ENCODE results near the gene TMTC3. TPM values are rescaled to one million over a fixed set of nuclear protein-coding genes. Genes with fewer than 3 reads are reported as not detected.
"Not testable (repeated sequence)": the region's sequence is repeated elsewhere in the genome, so short reads cannot be mapped to it uniquely, and the experiment has no call there.

TMTC3 gene
- total RNA-seq, 2 donors from 2014 or later = 7.9 to 8.6 TPM

DNA sequence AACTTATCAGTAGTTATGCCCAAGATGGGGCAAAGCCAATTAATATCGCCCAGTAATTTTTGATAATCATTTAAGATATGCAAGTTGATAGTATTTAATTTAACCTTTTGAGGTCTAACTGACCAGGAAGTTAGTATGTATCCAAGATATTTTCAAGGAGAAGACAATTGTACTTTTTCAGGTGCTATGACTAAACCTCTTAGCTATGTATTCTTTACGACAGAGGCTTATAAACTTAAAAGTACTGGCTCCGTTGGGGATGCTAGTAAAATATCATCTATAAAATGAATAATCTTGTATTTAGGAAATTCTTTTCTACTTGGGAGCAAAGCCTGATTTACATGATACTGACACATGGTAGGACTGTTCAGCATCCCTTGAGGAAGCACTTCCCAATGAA, 40.3 kb downstream of the TMTC3 start:
- no peak overlapping the region for H3K27ac Mint-ChIP-seq
- no peaks in the 10 kb centered on the region for H3K4me1 Mint-ChIP-seq (ENCODE audit: low read depth in 2 of 2)
- no peak for DNase-seq (ENCODE audit: low spot score)
- no peak overlapping the region for H3K4me3 Mint-ChIP-seq
- H3K27me3 Mint-ChIP-seq = no peaks in the 10 kb centered on the region
- no peak for ATAC-seq
- peaks cover 16% of the 10 kb centered on the region for H3K36me3 Mint-ChIP-seq
- no peaks in the 10 kb centered on the region for H3K9me3 Mint-ChIP-seq

DNA sequence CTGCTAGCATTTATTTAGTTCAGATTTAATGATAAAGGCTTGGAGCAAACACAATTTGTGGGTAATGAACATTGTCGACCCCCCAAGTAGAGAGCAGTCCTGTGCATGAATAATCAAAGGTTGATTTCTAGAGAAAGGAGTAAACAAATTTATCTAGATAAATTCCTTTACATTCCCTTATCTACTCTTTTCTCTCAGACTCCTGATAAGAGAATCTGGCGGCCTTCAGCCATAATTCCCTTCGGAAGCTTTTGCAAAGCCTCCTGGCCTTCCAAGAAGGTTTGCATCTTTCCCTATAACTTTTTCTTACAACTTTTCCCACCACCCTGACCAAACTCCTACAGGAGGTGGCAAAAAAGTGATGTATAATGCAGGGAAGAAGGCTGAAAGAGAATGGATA, 42.1 kb downstream of the TMTC3 start:
- no peaks in the 10 kb centered on the region for H3K27me3 Mint-ChIP-seq
- H3K27ac Mint-ChIP-seq = no peak overlapping the region

DNA sequence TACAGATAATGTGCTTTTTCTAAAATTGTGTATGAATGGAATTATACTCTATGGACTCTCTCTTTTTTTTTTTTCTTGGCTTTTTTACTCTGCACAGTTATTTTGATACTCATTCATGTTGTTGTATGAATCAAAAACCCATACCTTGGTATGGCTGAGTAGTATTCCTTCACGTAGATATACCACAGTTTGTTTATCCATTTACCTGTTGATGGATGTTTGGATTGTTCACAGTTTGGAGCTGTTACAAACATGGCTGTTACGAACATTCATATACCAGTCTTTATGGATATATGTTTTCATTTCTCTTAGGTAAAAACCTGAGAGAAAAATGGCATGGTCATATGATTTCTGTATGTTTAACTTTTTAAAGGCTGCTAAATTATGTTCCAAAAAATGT, 43.2 kb downstream of the TMTC3 start:
- ATAC-seq (no peak), DNase-seq (ENCODE audit: low spot score) (no peak)
- H3K27ac Mint-ChIP-seq = no peak overlapping the region
- H3K4me3 Mint-ChIP-seq = no peak overlapping the region
- H3K27me3 Mint-ChIP-seq = no peaks in the 10 kb centered on the region
- H3K4me1 Mint-ChIP-seq (ENCODE audit: low read depth in 2 of 2) = no peaks in the 10 kb centered on the region
- H3K36me3 Mint-ChIP-seq = peaks cover 10% of the 10 kb centered on the region
- H3K9me3 Mint-ChIP-seq = no peaks in the 10 kb centered on the region

More for the DNA sequence above, 42.1 kb downstream of the TMTC3 start:
- no peaks in the 10 kb centered on the region for H3K4me1 Mint-ChIP-seq (ENCODE audit: low read depth in 2 of 2)
- H3K4me3 Mint-ChIP-seq = no peak overlapping the region
- H3K36me3 Mint-ChIP-seq = peaks cover 16% of the 10 kb centered on the region
- DNase-seq (ENCODE audit: low spot score) (no peak), ATAC-seq (no peak)
- no peaks in the 10 kb centered on the region for H3K9me3 Mint-ChIP-seq

DNA sequence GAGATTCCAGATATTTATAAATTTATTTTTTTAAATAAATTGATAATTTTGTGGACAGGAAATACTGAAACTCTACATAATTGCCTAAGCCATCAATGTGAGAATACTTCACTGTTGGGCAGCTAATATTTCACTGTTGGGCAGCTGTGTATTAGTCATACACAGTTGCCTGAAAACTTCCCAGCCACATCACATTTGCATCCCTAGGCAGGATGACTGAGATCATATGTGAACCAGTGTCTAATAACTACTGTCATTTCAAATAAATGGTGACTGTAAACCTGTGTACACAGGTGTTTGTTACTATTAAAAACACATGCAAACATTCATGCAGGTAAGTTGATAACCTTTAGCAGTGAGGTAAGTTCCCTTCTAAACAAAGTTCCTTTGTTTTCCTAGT, 43.9 kb downstream of the TMTC3 start:
- Mint-ChIP-seq H3K9me3 (no peaks in the 10 kb centered on the region), H3K27me3 (no peaks in the 10 kb centered on the region), H3K4me1 (ENCODE audit: low read depth in 2 of 2) (no peaks in the 10 kb centered on the region), H3K4me3 (no peak overlapping the region), H3K36me3 (peaks cover 7% of the 10 kb centered on the region), H3K27ac (no peak overlapping the region)
- ATAC-seq (no peak), DNase-seq (ENCODE audit: low spot score) (no peak)

DNA sequence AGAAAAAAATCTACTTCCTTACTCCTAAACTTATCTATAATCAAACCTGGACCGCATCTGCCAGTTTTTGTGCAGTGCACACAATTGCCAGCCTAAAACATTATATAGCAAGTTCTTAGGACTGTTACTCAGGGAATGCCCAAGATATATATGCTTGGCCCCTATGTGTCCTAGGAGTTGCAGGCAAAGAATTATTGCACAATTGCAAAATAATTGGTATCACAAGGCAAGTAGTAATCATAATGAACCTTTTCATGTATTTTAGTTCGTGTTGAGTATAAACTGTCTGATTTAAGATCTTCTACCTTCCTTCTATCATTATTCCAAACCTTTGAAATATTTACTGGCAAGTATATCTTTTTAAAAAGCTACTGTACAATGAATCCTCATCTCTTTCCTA, 45.5 kb downstream of the TMTC3 start:
- no peak for ATAC-seq
- no peaks in the 10 kb centered on the region for H3K36me3 Mint-ChIP-seq
- no peak overlapping the region for H3K4me3 Mint-ChIP-seq
- H3K4me1 Mint-ChIP-seq (ENCODE audit: low read depth in 2 of 2) = no peaks in the 10 kb centered on the region
- no peaks in the 10 kb centered on the region for H3K27me3 Mint-ChIP-seq
- no peaks in the 10 kb centered on the region for H3K9me3 Mint-ChIP-seq
- H3K27ac Mint-ChIP-seq = no peak overlapping the region
- no peak for DNase-seq (ENCODE audit: low spot score)

DNA sequence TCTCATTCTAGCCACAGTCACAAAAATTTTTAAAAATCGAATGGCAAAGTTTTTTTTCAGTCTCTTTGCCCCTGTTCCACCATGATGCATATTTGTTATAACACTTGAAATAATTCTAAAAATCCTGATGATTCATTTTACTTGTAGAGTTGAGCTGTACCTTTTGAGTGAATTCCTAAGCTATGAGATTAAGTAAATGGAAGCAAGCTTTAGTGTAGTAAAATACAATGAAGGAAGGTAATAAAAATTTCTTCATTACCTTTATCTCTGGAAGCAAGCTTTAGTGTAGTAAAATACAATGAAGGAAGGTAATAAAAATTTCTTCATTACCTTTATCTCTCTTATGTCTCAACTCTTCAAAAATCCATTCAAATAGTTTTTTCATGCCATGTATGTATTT, 46.1 kb downstream of the TMTC3 start:
- Mint-ChIP-seq H3K27me3 (no peaks in the 10 kb centered on the region), H3K9me3 (no peaks in the 10 kb centered on the region), H3K27ac (no peak overlapping the region), H3K4me1 (ENCODE audit: low read depth in 2 of 2) (no peaks in the 10 kb centered on the region), H3K4me3 (no peak overlapping the region), H3K36me3 (no peaks in the 10 kb centered on the region)
- ATAC-seq (no peak), DNase-seq (ENCODE audit: low spot score) (no peak)

DNA sequence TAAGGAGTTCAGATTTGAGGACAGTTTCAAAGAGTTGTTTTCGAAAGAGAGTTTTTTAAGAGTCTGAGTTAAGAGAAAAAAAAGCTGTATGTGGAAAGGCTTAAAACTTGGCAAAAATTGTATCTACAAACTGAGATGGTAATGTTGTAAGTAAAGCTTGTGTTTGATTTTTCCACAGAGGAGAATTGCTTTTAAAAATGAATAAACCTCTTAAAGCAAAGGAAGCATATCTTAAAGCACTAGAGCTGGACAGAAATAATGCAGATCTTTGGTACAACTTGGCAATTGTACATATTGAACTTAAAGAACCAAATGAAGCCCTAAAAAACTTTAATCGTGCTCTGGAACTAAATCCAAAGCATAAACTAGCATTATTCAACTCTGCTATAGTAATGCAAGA, 50.3 kb downstream of the TMTC3 start:
- Mint-ChIP-seq H3K27ac (no peak overlapping the region), H3K9me3 (no peaks in the 10 kb centered on the region), H3K4me1 (ENCODE audit: low read depth in 2 of 2) (no peaks in the 10 kb centered on the region), H3K27me3 (no peaks in the 10 kb centered on the region), H3K4me3 (no peak overlapping the region), H3K36me3 (peaks cover 10% of the 10 kb centered on the region)
- no peak for DNase-seq (ENCODE audit: low spot score)
- ATAC-seq = no peak

DNA sequence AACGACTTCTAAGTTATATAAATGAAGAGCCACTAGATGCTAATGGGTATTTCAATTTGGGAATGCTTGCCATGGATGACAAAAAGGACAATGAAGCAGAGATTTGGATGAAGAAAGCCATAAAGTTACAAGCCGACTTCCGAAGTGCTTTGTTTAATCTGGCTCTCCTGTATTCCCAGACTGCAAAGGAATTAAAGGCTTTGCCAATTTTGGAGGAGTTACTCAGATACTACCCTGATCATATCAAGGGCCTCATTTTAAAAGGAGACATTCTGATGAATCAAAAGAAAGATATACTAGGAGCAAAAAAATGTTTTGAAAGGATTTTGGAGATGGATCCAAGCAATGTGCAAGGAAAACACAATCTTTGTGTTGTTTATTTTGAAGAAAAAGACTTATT, 52.8 kb downstream of the TMTC3 start:
- Mint-ChIP-seq H3K36me3 (peaks cover 10% of the 10 kb centered on the region), H3K9me3 (no peaks in the 10 kb centered on the region), H3K4me3 (no peak overlapping the region), H3K27me3 (no peaks in the 10 kb centered on the region), H3K4me1 (ENCODE audit: low read depth in 2 of 2) (no peaks in the 10 kb centered on the region), H3K27ac (no peak overlapping the region)
- DNase-seq (ENCODE audit: low spot score) = no peak
- no peak for ATAC-seq

DNA sequence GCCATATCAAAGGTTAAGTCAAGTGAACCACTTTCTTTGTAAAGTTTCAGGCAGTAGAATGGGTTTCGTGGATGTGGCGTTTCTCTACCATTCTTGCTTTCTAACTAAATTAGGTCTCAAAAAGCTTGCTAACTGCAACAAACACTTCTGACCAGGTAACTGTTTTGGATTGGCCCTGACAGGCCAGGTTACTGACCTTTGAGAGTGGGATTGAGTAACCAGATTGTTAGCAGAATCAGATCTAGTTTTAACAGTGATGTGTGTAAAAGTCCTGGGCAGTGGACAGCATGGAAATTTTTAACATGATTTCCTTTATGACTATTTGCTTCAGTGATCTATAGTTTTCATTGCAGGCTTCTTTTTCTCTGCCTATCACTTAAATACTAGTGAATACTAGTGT, 57.9 kb downstream of the TMTC3 start:
- DNase-seq (ENCODE audit: low spot score) = no peak
- no peak for ATAC-seq
- no peak overlapping the region for H3K4me3 Mint-ChIP-seq
- H3K27me3 Mint-ChIP-seq = no peaks in the 10 kb centered on the region
- H3K4me1 Mint-ChIP-seq (ENCODE audit: low read depth in 2 of 2) = no peaks in the 10 kb centered on the region
- no peaks in the 10 kb centered on the region for H3K9me3 Mint-ChIP-seq
- peaks cover 5% of the 10 kb centered on the region for H3K36me3 Mint-ChIP-seq
- no peak overlapping the region for H3K27ac Mint-ChIP-seq

DNA sequence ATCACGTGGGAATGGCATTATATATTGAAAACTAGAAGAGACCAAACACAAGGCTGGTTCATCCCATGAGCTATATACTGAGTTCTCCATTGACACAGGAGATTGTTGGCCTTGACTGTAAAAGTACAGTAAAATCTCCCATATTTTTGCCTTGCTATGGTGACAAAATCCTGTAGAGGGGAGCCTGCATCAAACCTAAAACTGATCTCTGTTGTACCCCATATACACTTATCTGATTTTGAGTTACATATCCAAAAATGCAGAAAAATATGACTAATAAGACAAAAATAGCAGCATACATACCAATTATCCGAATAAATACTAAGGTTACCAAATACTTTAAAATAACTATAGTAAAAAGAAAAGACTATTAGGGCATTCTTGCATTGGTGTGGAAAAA, 60.4 kb downstream of the TMTC3 start:
- no peaks in the 10 kb centered on the region for H3K9me3 Mint-ChIP-seq
- DNase-seq (ENCODE audit: low spot score) (no peak), ATAC-seq (no peak)
- no peaks in the 10 kb centered on the region for H3K36me3 Mint-ChIP-seq
- no peak overlapping the region for H3K4me3 Mint-ChIP-seq
- H3K4me1 Mint-ChIP-seq (ENCODE audit: low read depth in 2 of 2) = no peaks in the 10 kb centered on the region
- no peak overlapping the region for H3K27ac Mint-ChIP-seq
- H3K27me3 Mint-ChIP-seq = no peaks in the 10 kb centered on the region

DNA sequence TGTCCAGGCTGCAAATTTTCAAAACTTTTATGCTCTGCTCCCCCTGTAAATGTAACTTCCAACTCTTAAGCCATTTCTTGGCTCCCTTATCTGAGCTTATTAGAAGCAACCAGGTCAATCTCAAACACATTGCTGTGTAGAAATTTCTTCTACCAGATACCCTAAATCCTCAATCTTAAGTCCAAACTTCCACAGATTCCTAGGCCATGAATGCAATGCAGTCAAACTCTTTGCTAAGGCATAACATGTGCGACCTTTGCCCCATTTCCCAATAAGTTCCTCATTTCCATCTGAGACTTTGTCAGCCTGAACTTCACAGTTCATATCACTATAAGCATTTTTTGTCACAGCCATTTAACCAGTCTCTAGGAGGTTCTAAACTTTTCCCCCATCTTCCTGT, 64.5 kb downstream of the TMTC3 start:
- no peaks in the 10 kb centered on the region for H3K4me1 Mint-ChIP-seq (ENCODE audit: low read depth in 2 of 2)
- no peaks in the 10 kb centered on the region for H3K36me3 Mint-ChIP-seq
- no peaks in the 10 kb centered on the region for H3K27me3 Mint-ChIP-seq
- H3K27ac Mint-ChIP-seq = no peak overlapping the region
- no peak for DNase-seq (ENCODE audit: low spot score)
- peaks cover 4% of the 10 kb centered on the region for H3K9me3 Mint-ChIP-seq
- no peak overlapping the region for H3K4me3 Mint-ChIP-seq
- no peak for ATAC-seq

DNA sequence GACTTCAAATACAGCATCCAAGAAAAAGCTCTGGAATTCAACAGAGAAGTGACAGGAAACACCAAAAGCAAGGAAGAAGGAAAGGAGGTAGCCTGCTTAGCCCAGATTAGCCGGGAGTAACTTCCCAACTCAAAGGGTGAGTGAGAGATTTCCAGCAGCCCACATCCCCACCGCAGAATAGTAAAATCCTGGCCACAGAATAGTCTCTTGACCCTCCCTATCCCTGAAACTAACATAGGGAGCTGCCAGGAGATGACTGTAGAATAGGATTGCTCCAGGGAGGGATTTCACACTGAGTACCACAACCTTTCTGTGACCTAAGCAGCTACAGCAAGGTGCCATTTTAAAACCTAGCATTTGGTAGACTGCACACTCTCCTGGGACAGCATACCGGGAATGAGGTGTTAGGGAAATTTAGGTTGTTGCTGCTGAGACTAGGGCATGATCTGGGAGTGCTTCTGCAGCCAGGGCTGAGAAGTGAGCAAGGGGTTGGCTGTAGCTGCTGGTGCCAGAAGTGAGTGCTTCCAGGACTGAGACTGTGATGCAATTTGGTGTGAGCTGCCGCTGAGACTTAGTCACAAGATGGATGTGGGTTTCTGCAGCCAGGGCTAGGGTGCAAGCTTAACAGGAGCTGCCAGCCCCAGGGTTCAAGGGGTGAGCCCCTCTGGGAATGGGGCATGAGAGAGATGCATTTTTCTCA, 66.0 kb downstream of the TMTC3 start:
- H3K9me3 Mint-ChIP-seq = peaks cover 4% of the 10 kb centered on the region
- peaks cover 0 to 1% of the 10 kb centered on the region in 2 donors for H3K27me3 Mint-ChIP-seq
- no peaks in the 10 kb centered on the region for H3K4me1 Mint-ChIP-seq (ENCODE audit: low read depth in 2 of 2)
- DNase-seq (ENCODE audit: low spot score) (no peak), ATAC-seq (no peak)
- H3K4me3 Mint-ChIP-seq = no peak overlapping the region
- H3K27ac Mint-ChIP-seq = no peak overlapping the region
- H3K36me3 Mint-ChIP-seq = peaks cover under 1% of the 10 kb centered on the region

DNA sequence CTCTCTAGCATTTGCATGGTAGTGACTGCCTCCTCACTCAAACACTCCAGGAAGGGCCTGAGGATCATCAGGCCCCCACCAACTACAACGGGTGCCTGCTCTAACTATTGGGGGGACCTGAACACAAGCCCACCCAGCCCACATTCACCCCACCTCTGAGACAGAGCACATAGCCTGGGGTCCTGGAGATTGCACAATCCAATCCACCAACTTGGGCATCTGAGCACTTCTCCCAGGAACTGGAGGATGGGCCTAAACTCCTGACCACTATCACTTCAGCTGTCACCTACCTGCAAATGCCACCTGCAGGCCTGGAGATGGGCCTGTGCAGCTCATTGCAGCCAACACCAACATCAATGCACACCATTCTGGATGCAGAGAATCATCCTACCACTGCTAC, 66.6 kb downstream of the TMTC3 start:
- H3K27me3 Mint-ChIP-seq = peaks cover 0 to 4% of the 10 kb centered on the region in 2 donors
- ATAC-seq = peak in 1 of 2 donors; percentile 40
- DNase-seq (ENCODE audit: low spot score) = no peak
- H3K4me3 Mint-ChIP-seq = no peak overlapping the region
- H3K27ac Mint-ChIP-seq = no peak overlapping the region
- H3K9me3 Mint-ChIP-seq = peaks cover 7% of the 10 kb centered on the region
- H3K36me3 Mint-ChIP-seq = peaks cover 6% of the 10 kb centered on the region
- H3K4me1 Mint-ChIP-seq (ENCODE audit: low read depth in 2 of 2) = no peaks in the 10 kb centered on the region

DNA sequence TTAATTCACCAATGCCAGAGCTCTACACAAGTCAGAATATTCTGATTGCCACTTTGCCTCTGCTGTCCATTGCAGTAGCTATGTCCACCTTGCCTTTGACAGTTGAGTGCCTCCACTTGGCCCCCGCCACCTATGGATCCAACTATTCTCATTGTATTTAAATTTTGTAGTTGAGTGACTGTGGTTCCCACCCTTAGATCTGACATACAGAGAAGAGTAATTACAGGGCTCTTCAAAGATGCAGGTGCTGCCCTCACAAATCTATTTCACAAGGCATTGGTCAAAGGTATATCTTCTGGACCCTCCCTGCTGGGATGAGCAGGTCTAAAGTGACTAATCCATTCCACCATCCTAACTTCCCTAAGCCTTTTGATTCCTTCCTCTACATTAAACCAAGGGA, 68.2 kb downstream of the TMTC3 start:
- not testable (repeated sequence) for H3K4me1 Mint-ChIP-seq (ENCODE audit: low read depth in 2 of 2); ATAC-seq; H3K27ac Mint-ChIP-seq; H3K4me3 Mint-ChIP-seq; H3K27me3 Mint-ChIP-seq; DNase-seq (ENCODE audit: low spot score); H3K36me3 Mint-ChIP-seq
- peaks cover 16% of the 10 kb centered on the region for H3K9me3 Mint-ChIP-seq

DNA sequence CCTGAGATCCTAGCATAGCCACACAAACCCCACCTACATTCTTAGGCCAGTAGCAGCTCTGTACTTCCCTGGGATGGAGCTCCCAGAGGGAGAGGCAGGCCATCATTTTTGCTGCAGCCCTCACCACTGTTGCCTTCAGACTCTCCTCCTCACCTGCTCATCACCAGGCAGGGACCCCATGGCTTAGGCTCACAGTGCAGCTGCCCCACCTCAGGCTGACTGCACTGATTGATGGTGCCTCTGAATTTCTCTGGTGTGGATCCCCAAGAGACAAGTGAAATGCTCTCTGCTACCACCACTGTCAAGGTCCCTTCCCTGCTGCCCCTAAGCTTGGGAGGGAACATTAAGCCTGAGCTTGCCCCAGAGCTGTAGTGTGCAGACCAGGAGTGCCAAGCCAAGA, 76.2 kb downstream of the TMTC3 start:
- peaks cover 30% of the 10 kb centered on the region for H3K9me3 Mint-ChIP-seq
- DNase-seq (ENCODE audit: low spot score) (no peak), ATAC-seq (peak; percentile 20 to 36)
- H3K27me3 Mint-ChIP-seq = peaks cover 0 to under 1% of the 10 kb centered on the region in 2 donors
- H3K4me3 Mint-ChIP-seq = no peak overlapping the region
- no peak overlapping the region for H3K27ac Mint-ChIP-seq
- peaks cover 17% of the 10 kb centered on the region for H3K36me3 Mint-ChIP-seq
- H3K4me1 Mint-ChIP-seq (ENCODE audit: low read depth in 2 of 2) = no peaks in the 10 kb centered on the region
